K562 (cell line): Measurements from ENCODE around the gene BLCAP. TPM values are rescaled to one million over a fixed set of nuclear protein-coding genes. Genes with fewer than 3 reads are reported as not detected.

ENCODE experiments used
- BHLHE40 ChIP-seq: IDR thresholded peaks from 2 replicates; pipeline ENCODE4 v1.6.1; 2011; ENCODE audit warnings: low read length, improper control_type of control experiment
- CBX1 ChIP-seq: sonication (generic); IDR thresholded peaks from 2 replicates; pipeline ENCODE4 v1.6.1; 2016; ENCODE audit warnings: antibody characterized with exemption, low read depth, mild to moderate bottlenecking
- CHD1 ChIP-seq: fragments of 200-600 bp; sonication (generic); IDR thresholded peaks from one replicate; pipeline ENCODE4 v1.6.1; 2012; ENCODE audit warnings: mild to moderate bottlenecking, moderate library complexity, low read length, inconsistent platforms
- FOXM1 ChIP-seq, 2 experiments: fragments of 450-650 bp in 1 of 2; sonication (generic) in 1 of 2; formaldehyde crosslinking in 1 of 2; IDR thresholded peaks; 2 replicates each; pipeline versions ENCODE4 v1.6.1 to v1.9.0; 2017 to 2022; ENCODE audit warnings: low read depth in 2 of 2, mild to moderate bottlenecking in 2 of 2, missing genetic modification reagents in 1 of 2, moderate library complexity in 1 of 2
- ID3 ChIP-seq, 2 experiments: fragments of 250-450 bp in 1 of 2; fragments of 450-650 bp in 1 of 2; sonication (Bioruptor Pico) in 1 of 2; IDR thresholded peaks; 2 replicates each; pipeline versions ENCODE4 v1.6.1 to v1.8.0; 2016 to 2021; ENCODE audit warnings: mild to moderate bottlenecking in 2 of 2, moderate library complexity in 2 of 2, missing compliant biosample characterization in 1 of 2, missing genetic modification characterization in 1 of 2
- L3MBTL2 ChIP-seq: fragments of 450-650 bp; IDR thresholded peaks from 2 replicates; pipeline ENCODE4 v1.6.1; 2016; ENCODE audit warnings: mild to moderate bottlenecking, moderate library complexity
- MYNN ChIP-seq, 2 experiments: sonication (generic); formaldehyde crosslinking in 1 of 2; IDR thresholded peaks; 2 replicates each; pipeline versions ENCODE4 v1.5.0 to v1.6.1; 2016 to 2020; ENCODE audit warnings: antibody characterized with exemption in 1 of 2, missing genetic modification reagents in 1 of 2
- NONO ChIP-seq, 2 experiments: fragments of 200-400 bp in 1 of 2; fragments of 450-650 bp in 1 of 2; formaldehyde crosslinking in 1 of 2; IDR thresholded peaks; 2 replicates each; pipeline ENCODE4 v1.6.1; 2017; ENCODE audit warnings: low read depth in 2 of 2, mild to moderate bottlenecking in 2 of 2, moderate library complexity in 2 of 2, low read length in 1 of 2
- POLR2AphosphoS2 ChIP-seq: IDR thresholded peaks from 2 replicates; pipeline ENCODE4 v1.6.1; 2012; ENCODE audit warnings: low read length, improper control_type of control experiment
- PRMT5 ChIP-seq: sonication (generic); formaldehyde crosslinking; IDR thresholded peaks from 2 replicates; pipeline ENCODE4 v1.5.0; 2020; ENCODE audit warnings: missing genetic modification reagents
- SETDB1 ChIP-seq: IDR thresholded peaks from one replicate; pipeline ENCODE4 v1.6.1; 2012; ENCODE audit warnings: low read length, control low read depth, inconsistent platforms
- SFPQ ChIP-seq: fragments of 200-400 bp; formaldehyde crosslinking; IDR thresholded peaks from 2 replicates; pipeline ENCODE4 v1.6.1; 2017; ENCODE audit warnings: mild to moderate bottlenecking, low read depth, low read length, moderate library complexity
- SIRT6 ChIP-seq: IDR thresholded peaks from one replicate; pipeline ENCODE4 v1.6.1; 2012; ENCODE audit warnings: low read depth, mild to moderate bottlenecking, control low read depth, inconsistent platforms, low read length, moderate library complexity
- SMAD2 ChIP-seq: fragments of 150-350 bp; IDR thresholded peaks from 2 replicates; pipeline ENCODE4 v1.6.1; 2014; ENCODE audit warnings: low read depth, mild to moderate bottlenecking, low read length
- THRB ChIP-seq: fragments of 450-650 bp; formaldehyde crosslinking; conservative IDR thresholded peaks from 2 replicates; pipeline ENCODE4 v1.4.0; 2022; ENCODE audit warnings: mild to moderate bottlenecking, missing genetic modification characterization
- ZBTB34 ChIP-seq: fragments of 250-450 bp; sonication (Bioruptor Pico); IDR thresholded peaks from 2 replicates; pipeline ENCODE4 v1.8.0; 2021; ENCODE audit warnings: mild to moderate bottlenecking, moderate library complexity
- ZC3H4 ChIP-seq: sonication (generic); formaldehyde crosslinking; IDR thresholded peaks from 2 replicates; pipeline ENCODE4 v1.9.0; 2021; ENCODE audit warnings: missing genetic modification reagents, borderline replicate concordance
- ZFP36 ChIP-seq: fragments of 150-350 bp; IDR thresholded peaks from 2 replicates; pipeline ENCODE4 v1.6.1; 2018; ENCODE audit warnings: low read length, low read depth; ENCODE audit not compliant: partially characterized antibody
- ZFP91 ChIP-seq: sonication (generic); formaldehyde crosslinking; IDR thresholded peaks from 2 replicates; pipeline ENCODE4 v1.8.0; 2022; ENCODE audit warnings: mild to moderate bottlenecking, missing genetic modification reagents
- ZKSCAN8 ChIP-seq: fragments of 200-800 bp; sonication (Bioruptor generic); IDR thresholded peaks from 2 replicates; pipeline ENCODE4 v1.6.1; 2016; ENCODE audit warnings: missing genetic modification characterization, missing compliant biosample characterization
- ZNF785 ChIP-seq: fragments of 250-450 bp; sonication (Bioruptor Pico); IDR thresholded peaks from 2 replicates; pipeline ENCODE4 v1.4.0; 2020; ENCODE audit warnings: mild to moderate bottlenecking
- polyA plus RNA-seq, 8 experiments: library from polyadenylated mRNA; depleted of rRNA in 4 of 8; stranded (reverse) in 5 of 8; unstranded in 3 of 8; fragments of >200 nt; fragmentation: Nextera tagmentation in 2 of 8; fragmentation: Illumina TruSeq in 1 of 8; extraction: Ambion mirVana in 2 of 8; extraction: Trizol in 1 of 8; gene quantifications; 2 replicates each; pipeline versions ENCODE4 v1.2.1 to v1.2.3, GENCODE V29; 2011 to 2014; ENCODE audit warnings: inconsistent platforms in 1 of 8, missing spikeins in 1 of 8
- total RNA-seq, 7 experiments: library from RNA; depleted of rRNA in 6 of 7; stranded (reverse); fragments of >200 nt in 6 of 7; fragmentation: Illumina TruSeq in 2 of 7; extraction: Trizol in 2 of 7; gene quantifications; 2 replicates each; pipeline versions ENCODE4 v1.2.1 to v1.2.3, GENCODE V29; 2011 to 2021; ENCODE audit warnings: low replicate concordance in 1 of 7

Gene BLCAP
- total and polyA plus RNA-seq, 9 of the 15 experiments (the other 6 are each of a cell fraction or from before 2014, with no cell fraction given): 16.9 to 41.5 (median 27.6) TPM

- TF ChIP-seq ZC3H4: no peak
- no peak for TF ChIP-seq ZNF785 (CRISPR knock-in tag)
- TF ChIP-seq SFPQ: no peak
- no peak for TF ChIP-seq SIRT6
- no peak for TF ChIP-seq ID3 (CRISPR knock-in tag; IDR thresholded peaks at IDR 0.05)
- TF ChIP-seq ID3 (tag; IDR thresholded peaks at IDR 0.05): peak; percentile 84
- no peak for TF ChIP-seq POLR2AphosphoS2
- no peak for TF ChIP-seq MYNN (IDR thresholded peaks at IDR 0.05)
- no peak for TF ChIP-seq MYNN (CRISPR knock-in tag; IDR thresholded peaks at IDR 0.05)
- no peak for TF ChIP-seq CHD1
- no peak for TF ChIP-seq ZFP36
- no peak for TF ChIP-seq SETDB1
- peak; percentile 66 for TF ChIP-seq FOXM1 (IDR thresholded peaks at IDR 0.05; ENCODE audit: low read depth)
- TF ChIP-seq FOXM1 (CRISPR knock-in tag; IDR thresholded peaks at IDR 0.05; ENCODE audit: low read depth): no peak
- TF ChIP-seq ZKSCAN8 (CRISPR knock-in tag): no peak
- TF ChIP-seq PRMT5 (CRISPR knock-in tag): no peak
- no peak; the same call in 1 of the 2 replicates for TF ChIP-seq BHLHE40
- no peak for TF ChIP-seq CBX1
- TF ChIP-seq L3MBTL2: peak; percentile 22; the same call in 1 of the 2 replicates
- TF ChIP-seq ZBTB34 (CRISPR knock-in tag): no peak
- TF ChIP-seq ZFP91: no peak
- TF ChIP-seq NONO (IDR thresholded peaks at IDR 0.05; ENCODE audit: low read depth in 2 of 2, low read length in 1 of 2): no peak
- TF ChIP-seq THRB (CRISPR knock-in tag): no peak
- TF ChIP-seq SMAD2: no peak
These were observed 1.3 kb downstream of the BLCAP start (continued) for GRCh38 chr20:37526238-37526838.
